ENCODE data around the gene RFESD.

DNA sequence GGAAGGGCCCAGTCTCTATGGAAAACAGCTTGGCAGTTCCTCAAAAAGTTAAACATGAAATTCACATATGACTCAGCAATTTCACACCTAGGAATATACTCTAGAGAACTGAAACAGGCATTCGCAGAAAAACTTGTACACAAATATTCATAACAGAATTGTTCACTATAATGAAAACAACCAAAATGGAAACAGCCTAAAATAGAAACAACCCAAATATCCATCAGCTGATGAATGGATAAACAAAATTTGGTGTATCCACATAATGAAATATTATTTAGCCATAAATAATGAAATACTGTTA lies 31.5 kb upstream of the RFESD start:
- TF ChIP-seq CTCF (IDR thresholded peaks at IDR 0.05) (no peak), POLR2A (IDR thresholded peaks at IDR 0.05) (no peak)
